NCI-H774 (cell line): ENCODE measurements around the gene UBA1.
"Not testable (repeated sequence)": the region's sequence is repeated elsewhere in the genome, so short reads cannot be mapped to it uniquely, and the experiment has no call there.

Experiments
- DNase-seq: peaks from one replicate; lab custom pipeline; 2025; lab: John Stamatoyannopoulos, UW

The UBA1 gene

DNA sequence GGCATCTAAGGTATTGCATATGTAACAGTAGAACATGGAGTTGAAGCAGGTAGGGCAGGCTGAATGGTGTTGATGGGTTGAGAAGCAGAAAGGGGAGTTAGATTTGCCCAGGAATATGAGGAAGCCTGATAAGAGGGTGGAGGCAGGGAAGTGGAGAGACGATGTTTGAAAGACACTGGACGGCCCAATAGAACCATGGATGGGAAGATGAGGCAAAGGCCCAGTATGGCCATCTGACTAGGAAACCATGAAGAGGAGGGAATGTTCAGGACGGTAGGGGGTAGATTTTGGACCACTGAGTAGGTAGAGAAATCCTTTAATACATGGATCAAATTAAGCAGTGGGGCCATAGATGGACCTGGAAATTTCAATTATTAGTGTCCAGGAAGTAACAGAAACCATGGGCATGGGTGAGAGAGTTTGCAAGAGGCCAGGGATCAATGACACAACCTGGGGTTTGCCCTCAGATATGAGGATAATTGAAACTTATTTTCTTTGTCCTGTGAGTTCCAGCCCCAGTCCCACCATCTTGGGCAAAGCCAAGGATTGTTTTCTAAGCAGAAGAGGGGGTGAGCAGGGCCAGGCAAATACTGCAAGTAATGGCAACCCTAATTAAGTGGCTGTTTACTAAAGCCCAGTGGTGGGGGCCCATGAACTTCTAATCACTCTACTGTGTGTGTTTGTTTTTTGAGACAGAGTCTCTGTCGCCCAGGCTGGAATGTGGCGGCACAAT is 36.7 kb downstream of the UBA1 start:
- no peak for DNase-seq

DNA sequence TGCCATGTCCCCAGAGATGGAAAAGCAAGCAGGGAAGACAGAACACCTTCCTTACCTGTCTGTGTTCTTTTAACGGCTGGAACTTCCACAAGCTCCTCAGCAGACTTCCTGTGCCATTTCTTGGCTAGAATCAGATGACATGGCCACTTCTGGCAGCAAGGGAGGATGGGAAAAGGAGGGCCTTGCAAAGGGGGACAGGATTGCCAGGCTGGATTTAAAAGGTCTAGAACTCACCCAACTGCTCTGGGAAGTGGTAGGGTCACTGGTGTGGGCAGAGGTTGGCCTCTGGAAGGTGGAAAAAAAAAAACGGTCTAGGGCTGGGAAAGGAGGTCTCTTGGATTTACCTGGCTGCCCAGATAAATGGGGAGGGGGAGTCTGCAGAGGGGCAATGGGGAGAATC is 37.5 kb downstream of the UBA1 start:
- no peak for DNase-seq

DNA sequence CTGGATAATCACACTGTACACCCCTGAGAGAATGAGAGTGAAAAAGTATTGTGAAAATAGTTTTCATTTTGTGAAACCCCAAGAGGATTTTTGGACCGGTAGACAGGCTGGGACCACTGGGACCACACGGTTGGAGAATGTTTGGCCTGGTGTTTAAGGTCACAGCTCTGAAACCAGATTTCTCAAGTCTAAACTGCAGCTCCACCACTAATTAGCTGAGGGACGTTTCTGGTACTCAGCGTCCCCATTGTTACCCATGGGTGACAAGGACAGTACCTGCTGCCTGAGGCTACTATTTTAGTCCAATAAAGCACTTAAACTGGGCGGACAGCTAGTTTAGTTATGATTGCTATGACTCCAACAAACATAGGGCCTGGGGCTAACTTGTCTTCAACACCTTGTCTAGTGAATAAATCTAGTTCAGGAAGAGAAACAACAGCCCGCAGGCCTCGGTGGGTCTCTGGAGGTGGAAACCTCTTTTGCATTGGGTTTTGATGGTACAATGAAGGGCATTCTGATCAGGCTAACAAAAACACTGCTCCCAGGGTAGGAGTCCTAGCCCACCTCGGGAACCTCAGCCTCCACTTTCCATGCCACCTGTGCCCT is 38.7 kb downstream of the UBA1 start:
- DNase-seq: no peak

DNA sequence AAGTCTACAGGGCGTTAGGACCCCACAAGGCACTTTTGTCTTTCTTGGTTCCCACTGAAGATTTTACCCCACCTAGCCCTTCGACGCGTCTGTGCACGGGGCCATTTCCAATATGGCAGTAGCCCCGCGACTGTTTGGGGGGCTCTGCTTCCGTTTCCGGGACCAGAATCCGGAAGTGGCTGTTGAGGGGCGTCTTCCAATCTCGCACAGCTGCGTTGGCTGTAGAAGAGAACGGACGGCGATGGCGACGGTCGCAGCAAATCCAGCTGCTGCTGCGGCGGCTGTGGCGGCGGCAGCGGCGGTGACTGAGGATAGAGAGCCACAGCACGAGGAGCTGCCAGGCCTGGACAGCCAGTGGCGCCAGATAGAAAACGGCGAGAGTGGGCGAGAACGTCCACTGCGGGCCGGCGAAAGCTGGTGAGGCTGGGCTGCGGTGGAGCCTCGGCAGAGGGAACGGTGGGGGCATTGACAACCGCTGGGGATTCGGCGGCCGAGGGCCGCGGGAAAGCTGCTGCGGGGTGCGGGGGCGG is 39.2 kb downstream of the UBA1 start, which contains the start of gene USP11:
TSS of gene USP11 (plus strand) at position 207 of the 530 bp plus-strand sequence. CDS start at position 242, 35 bp downstream.
- DNase-seq: peak; percentile 18

- DNase-seq: peak; percentile 88
Measured at GRCh38 chrX:47233333-47234113, 39.9 kb downstream of the UBA1 start.

DNA sequence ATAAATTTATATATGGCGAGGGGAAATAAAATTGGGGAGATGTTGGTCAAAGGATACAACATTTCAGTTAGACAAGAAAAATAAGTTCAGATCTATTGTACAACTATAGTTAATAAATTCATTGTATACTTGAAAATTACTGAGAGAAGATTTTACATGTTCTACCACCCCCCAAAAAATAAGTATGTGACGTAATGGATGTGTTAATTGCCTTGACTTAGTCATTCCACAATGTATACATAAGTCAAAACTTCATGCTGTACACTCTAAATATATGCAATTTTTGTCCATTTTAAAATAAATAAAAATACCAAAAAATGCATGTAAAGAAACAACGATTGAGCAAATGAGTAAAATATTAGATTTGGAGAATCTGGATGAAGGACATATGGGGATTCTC is 41.0 kb downstream of the UBA1 start:
- no peak for DNase-seq

DNA sequence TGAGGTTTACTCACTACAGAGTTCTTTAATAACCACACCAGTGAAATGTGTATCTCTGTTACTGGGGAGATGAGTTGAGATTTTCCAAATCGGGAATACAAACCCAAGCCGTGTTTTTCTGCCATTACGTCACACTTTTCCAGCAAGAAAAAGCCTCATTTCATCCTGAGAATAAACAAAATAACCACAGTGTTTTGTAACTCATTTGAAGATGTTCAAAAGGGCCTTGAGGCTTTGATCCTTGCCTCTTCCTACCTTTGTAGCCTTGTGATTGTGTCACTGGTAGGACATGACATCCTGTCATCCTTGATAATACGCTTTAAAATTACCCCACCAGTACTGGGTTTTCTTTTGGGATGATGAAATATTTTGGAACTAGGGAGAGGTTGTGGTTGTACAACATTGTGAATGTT is 42.1 kb downstream of the UBA1 start:
- DNase-seq: no peak

GRCh38 chrX:47239199-47239598 is 45.6 kb downstream of the UBA1 start:
- no peak for DNase-seq

DNA sequence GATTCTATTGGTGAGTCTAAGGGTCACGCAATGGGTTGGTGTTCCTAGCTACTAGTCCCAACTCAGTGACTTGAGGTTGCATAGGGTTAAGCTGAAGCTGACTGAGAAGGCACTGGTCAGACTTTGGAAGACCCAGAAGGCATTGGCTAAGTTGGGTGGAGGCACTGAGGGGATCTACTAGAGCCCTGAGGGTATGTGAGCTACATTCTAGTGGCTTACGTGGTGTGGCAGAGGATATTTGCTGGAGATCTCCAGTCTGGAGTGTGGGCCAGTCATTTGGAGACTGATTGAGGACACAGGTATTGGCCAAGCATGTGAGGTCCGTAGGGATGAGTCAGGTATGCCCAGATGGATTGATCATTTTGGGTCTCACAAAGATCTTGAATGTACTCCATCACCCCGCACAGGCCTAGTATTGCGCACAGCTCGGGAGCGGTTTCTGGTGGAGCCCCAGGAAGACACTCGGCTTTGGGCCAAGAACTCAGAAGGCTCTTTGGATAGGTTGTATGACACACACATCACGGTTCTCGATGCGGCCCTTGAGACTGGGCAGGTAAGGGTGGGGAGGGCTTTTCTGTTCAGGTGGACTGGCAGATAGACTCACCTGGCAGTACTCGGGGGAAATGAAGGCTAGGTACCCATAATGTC is 46.4 kb downstream of the UBA1 start:
- DNase-seq: no peak

DNA sequence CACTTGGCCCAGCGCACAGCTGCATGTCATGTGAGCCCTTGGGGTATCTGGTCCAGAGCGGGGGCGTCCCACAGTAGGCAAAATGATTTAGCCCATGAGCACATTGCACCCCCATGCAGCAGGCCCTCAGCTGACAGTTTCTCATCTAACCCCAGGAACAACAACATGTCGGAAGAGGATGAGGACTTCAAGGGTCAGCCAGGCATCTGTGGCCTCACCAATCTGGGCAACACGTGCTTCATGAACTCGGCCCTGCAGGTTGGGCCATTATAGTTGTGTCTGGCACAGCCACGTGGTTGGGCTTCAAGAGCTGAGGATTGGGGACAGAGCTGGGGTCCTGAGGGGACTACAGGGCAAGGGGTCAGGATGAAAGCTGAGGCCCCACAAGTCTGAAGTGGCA is 47.0 kb downstream of the UBA1 start:
- DNase-seq: no peak

- DNase-seq: no peak
Measured at GRCh38 chrX:47241201-47242011, 47.8 kb downstream of the UBA1 start.

DNA sequence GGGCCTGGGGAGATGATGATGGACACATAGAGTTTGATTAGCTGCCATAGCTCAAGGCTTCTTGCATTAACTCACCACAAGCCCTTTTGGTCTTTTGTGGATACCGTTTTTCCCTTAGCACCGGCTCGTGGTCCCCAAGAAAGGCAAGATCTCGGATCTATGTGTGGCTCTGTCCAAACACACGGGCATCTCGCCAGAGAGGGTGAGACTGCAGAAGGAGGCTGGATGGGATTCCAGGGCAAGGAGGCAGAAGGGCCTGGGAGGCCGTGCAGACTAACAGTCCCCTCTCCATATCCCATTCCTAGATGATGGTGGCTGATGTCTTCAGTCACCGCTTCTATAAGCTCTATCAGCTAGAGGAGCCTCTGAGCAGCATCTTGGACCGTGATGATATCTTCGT is 48.7 kb downstream of the UBA1 start:
- DNase-seq: no peak

- no peak for DNase-seq
Measured at GRCh38 chrX:47243351-47243750, 49.7 kb downstream of the UBA1 start.

DNA sequence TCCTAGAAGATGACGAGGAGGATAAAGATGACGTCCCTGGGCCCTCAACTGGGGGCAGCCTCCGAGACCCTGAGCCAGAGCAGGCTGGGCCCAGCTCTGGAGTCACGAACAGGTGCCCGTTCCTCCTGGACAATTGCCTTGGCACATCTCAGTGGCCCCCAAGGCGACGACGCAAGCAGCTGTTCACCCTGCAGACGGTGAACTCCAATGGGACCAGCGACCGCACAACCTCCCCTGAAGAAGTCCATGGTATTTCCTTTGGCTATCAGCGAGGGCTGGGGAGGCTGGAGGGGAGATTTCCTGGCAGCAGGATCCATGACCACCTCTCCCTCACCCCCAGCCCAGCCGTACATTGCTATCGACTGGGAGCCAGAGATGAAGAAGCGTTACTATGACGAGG is 51.0 kb downstream of the UBA1 start:
- no peak for DNase-seq

DNA sequence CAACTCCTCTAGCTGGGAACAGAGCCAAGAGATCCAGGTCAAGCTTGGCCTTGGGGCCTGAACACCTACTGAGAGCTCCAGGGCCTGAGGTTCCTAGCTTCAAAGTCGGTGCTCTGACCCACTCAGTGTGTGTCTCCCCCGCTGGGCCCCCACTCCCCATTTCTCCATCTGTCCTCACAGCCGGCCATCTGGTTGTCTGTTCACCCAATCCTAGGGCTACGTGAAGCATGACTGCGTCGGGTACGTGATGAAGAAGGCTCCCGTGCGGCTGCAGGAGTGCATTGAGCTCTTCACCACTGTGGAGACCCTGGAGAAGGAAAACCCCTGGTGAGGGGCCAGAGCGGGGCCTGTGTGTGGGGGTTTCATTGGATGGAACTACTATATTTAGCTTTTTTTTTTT is 51.5 kb downstream of the UBA1 start:
- no peak for DNase-seq

GRCh38 chrX:47247206-47247998 is 53.8 kb downstream of the UBA1 start:
- DNase-seq: no peak

GRCh38 chrX:47247999-47248320 is 54.3 kb downstream of the UBA1 start:
- DNase-seq: no peak

DNA sequence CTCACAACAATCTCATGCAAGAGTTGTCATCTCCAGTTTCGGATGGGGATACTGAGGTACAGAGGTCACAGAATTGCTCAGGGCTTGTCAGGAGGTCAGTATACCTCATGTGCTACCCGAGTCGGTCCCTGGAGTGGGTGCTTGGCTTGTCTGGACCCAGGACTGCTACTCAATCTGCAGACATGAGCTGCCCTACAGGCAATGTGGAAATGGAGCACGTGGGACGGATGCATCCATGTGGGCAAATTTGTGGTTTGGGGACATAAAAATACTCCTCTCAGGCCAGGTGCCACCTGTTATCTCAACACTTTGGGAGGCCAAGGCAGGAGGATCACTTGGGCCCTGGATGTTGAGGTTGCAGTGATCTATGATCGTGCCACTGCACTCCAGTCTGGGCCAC is 54.9 kb downstream of the UBA1 start:
- no peak for DNase-seq

DNA sequence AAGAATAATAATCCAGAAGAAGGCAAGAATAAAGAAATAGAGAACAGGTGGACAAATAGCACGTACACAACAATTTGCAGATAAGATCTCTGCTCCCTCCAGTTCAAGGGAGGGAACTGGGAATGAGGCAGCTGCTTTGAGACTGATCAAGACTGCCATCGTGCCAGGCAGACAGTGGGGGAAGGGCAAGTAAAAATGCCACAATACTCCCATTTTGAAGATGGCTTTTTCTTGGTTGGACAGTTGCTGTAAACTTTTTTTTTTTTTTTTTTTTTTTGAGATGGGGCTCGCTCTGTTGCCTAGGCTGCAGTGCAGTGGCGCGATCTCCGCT is 56.4 kb downstream of the UBA1 start:
- DNase-seq: no peak

DNA sequence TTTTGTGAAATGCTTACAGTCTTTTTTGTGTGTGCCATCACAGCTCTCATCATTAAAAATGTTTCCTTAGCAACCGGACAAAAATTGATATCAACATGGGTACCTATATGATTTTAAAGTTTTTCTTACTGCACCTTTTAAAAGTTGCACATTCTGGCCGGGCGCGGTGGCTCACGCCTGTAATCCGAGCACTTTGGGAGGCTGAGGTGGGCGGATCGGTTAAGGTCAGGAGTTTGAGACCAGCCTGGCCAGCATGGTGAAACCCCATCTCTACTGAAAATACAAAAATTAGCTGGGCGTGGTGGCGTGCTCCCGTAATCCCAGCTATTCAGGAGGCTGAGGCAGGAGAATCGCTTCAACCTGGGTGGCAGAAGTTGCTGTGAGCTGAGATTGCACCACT is 64.0 kb downstream of the UBA1 start:
- DNase-seq: not testable (repeated sequence)
